ENCODE measurements around the gene IER5. TPM values are rescaled to one million over a fixed set of nuclear protein-coding genes. Genes with fewer than 3 reads are reported as not detected.

Gene IER5
- total and polyA plus RNA-seq, 2 donors from 2014 or later = 3.9 to 11.0 TPM

DNA sequence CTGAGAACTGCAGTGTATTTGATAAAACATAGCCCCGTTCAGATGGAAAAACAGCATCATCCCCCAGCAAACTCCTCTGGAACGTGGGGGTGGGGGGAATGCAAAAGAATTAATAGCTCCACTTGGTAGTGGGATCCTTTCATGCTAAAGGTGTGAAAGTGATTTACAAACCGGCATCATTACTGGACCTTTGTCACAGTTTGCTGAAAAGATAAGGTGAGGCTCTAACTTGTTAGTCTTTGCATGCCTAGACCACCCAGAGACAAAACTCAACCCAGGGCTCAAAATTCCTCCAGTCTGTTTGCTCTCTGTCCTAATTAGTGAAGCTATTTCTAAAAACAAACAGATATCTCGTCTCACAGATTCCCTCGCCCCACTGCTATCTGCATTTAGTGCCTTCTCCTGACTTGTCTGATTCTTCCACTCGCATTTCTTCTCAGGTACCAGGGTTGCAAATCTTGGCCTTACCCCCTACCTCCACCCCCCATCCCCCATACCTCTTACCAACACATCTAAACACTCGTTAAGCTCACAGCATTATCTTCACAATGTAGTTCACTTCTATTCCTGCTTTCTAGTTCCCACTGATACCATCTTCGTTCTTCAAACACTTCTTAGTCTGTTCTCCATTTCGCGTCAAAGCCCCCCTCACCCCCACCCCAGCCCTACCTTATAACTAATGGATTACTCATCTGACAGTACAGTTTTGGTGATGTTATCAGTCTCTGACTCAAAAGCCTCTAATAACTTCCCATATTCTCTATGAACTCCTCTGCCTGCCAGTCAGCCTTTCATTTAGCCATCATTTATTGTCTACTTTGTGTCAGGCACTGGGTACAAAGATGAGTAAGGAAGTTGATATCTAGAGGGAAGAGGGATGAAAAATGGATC is 11.8 kb downstream of the IER5 start:
- Histone ChIP-seq H3K9me3 (ENCODE audit: control insufficient read depth in 2 of 3, insufficient read depth in 1 of 3, low read length in 3 of 3) (no peaks in the 10 kb centered on the region), H3K9ac (ENCODE audit: low read length in 3 of 3) (no peak overlapping the region), H3K4me1 (ENCODE audit: control insufficient read depth in 2 of 3, insufficient read depth in 2 of 3, low read depth in 1 of 3, low read length in 3 of 3) (peaks cover 3 to 14% (median 6%) of the 10 kb centered on the region in 3 donors), H3K4me3 (ENCODE audit: low read length in 3 of 3) (no peak overlapping the region), H3K36me3 (ENCODE audit: control insufficient read depth in 2 of 3, insufficient read depth in 3 of 3, low read length in 3 of 3) (no peaks in the 10 kb centered on the region), H3K27ac (ENCODE audit: low read depth in 2 of 2, low read length in 2 of 2) (no peak overlapping the region), H3K27me3 (ENCODE audit: control insufficient read depth, insufficient read depth, low read length) (no peaks in the 10 kb centered on the region)
- DNase-seq = peak in 1 of 5 donors; percentile 35
- TF ChIP-seq, protein P1, sequence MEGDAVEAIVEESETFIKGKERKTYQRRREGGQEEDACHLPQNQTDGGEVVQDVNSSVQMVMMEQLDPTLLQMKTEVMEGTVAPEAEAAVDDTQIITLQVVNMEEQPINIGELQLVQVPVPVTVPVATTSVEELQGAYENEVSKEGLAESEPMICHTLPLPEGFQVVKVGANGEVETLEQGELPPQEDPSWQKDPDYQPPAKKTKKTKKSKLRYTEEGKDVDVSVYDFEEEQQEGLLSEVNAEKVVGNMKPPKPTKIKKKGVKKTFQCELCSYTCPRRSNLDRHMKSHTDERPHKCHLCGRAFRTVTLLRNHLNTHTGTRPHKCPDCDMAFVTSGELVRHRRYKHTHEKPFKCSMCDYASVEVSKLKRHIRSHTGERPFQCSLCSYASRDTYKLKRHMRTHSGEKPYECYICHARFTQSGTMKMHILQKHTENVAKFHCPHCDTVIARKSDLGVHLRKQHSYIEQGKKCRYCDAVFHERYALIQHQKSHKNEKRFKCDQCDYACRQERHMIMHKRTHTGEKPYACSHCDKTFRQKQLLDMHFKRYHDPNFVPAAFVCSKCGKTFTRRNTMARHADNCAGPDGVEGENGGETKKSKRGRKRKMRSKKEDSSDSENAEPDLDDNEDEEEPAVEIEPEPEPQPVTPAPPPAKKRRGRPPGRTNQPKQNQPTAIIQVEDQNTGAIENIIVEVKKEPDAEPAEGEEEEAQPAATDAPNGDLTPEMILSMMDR (IDR thresholded peaks at IDR 0.05; ENCODE audit: borderline replicate concordance, extremely low read depth, insufficient read depth) = no peak
- no peak for FAIRE-seq
- intact Hi-C loops (cut with DNase I) = no loop called here

DNA sequence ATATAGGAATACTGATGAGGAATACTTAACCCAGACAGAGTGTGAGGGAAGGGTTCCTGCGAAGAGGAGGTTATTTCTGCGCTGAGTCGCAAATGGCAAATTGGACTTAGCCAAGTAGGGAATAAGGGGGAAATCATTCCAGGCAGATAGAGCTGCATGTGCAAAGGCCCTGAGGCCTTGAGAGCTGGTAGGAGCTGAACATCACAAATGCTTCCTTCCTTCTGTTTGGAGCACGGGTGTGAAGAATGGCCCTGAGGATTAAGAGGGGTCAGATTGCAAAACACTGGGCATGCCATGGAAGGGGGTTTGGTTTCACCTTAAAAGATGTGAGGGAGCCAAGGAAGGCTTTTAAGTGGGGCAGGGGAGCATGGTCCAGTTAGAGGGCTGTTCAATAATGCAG is 12.4 kb downstream of the IER5 start:
- Histone ChIP-seq H3K4me1 (ENCODE audit: control insufficient read depth in 2 of 3, insufficient read depth in 2 of 3, low read depth in 1 of 3, low read length in 3 of 3) (peaks cover 3 to 12% (median 6%) of the 10 kb centered on the region in 3 donors), H3K36me3 (ENCODE audit: control insufficient read depth in 2 of 3, insufficient read depth in 3 of 3, low read length in 3 of 3) (no peaks in the 10 kb centered on the region), H3K27ac (ENCODE audit: low read depth in 2 of 2, low read length in 2 of 2) (no peak overlapping the region), H3K9me3 (ENCODE audit: control insufficient read depth in 2 of 3, insufficient read depth in 1 of 3, low read length in 3 of 3) (no peaks in the 10 kb centered on the region), H3K4me3 (ENCODE audit: low read length in 3 of 3) (no peak overlapping the region), H3K9ac (ENCODE audit: low read length in 3 of 3) (no peak overlapping the region), H3K27me3 (ENCODE audit: control insufficient read depth, insufficient read depth, low read length) (no peaks in the 10 kb centered on the region)
- FAIRE-seq (no peak), DNase-seq (no peak)
- intact Hi-C loops (cut with DNase I) = no loop called here
- TF ChIP-seq, protein P1 (IDR thresholded peaks at IDR 0.05; ENCODE audit: borderline replicate concordance, extremely low read depth, insufficient read depth) = no peak

DNA sequence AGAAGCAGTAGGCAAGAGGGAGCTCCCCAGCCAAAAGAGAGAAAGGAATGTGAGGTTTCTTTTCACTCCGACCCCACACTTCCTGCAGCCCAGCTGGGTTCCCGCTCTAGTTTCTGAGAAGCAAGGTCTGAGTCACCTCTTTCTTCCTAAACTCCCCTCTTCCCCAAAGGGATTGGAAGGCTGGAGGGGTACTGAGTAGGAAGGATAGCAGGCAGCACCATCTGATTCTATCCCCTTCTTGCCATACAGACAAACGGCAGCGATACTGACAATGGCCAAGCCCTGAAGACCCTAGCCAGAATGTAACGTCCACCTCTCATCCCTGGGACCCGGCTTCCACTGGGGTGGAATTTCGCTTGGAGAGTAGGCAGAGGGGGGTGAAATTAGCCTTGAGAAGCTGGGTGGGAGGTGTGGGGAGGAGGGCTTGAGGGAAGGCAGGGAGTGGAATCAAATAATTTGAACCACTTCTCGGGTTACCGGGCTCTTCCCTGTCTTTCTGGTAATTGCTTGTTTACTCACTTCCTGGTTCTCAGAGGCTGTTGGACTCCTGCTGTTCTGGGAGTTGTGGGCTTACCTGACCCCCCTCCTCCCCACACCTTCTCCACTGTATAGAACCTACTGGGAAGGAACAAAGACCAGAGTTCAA is 13.2 kb downstream of the IER5 start:
- intact Hi-C loops (cut with DNase I) = no loop called here
- Histone ChIP-seq H3K27me3 (ENCODE audit: control insufficient read depth, insufficient read depth, low read length) (no peaks in the 10 kb centered on the region), H3K36me3 (ENCODE audit: control insufficient read depth in 2 of 3, insufficient read depth in 3 of 3, low read length in 3 of 3) (no peaks in the 10 kb centered on the region), H3K9ac (ENCODE audit: low read length in 3 of 3) (no peak overlapping the region), H3K27ac (ENCODE audit: low read depth in 2 of 2, low read length in 2 of 2) (peak overlapping the region in 1 of 2 donors; percentile 26), H3K4me1 (ENCODE audit: control insufficient read depth in 2 of 3, insufficient read depth in 2 of 3, low read depth in 1 of 3, low read length in 3 of 3) (peaks cover 3 to 11% (median 6%) of the 10 kb centered on the region in 3 donors), H3K9me3 (ENCODE audit: control insufficient read depth in 2 of 3, insufficient read depth in 1 of 3, low read length in 3 of 3) (no peaks in the 10 kb centered on the region), H3K4me3 (ENCODE audit: low read length in 3 of 3) (no peak overlapping the region)
- FAIRE-seq (no peak), DNase-seq (peak in 3 of 5 donors; percentile 56 to 81 (median 79))
- TF ChIP-seq, protein P1 (IDR thresholded peaks at IDR 0.05; ENCODE audit: borderline replicate concordance, extremely low read depth, insufficient read depth) = no peak

Measured in kidney (tissue), 14 donors.